ENCODE data around the gene TGIF1. TPM values are rescaled to one million over a fixed set of nuclear protein-coding genes. Genes with fewer than 3 reads are reported as not detected.

Gene TGIF1
- total RNA-seq, 1 donor from 2014 or later: 82.0 TPM

GRCh38 chr18:3434685-3435084 lies 15.3 kb upstream of the TGIF1 start:
- no peak for DNase-seq (ENCODE audit: low spot score)

- DNase-seq (ENCODE audit: low spot score): no peak
Measured at GRCh38 chr18:3440341-3440740, 9.6 kb upstream of the TGIF1 start.

- DNase-seq (ENCODE audit: low spot score): no peak
Measured at GRCh38 chr18:3441290-3441689, 8.7 kb upstream of the TGIF1 start.

- no peak for DNase-seq (ENCODE audit: low spot score)
Measured at GRCh38 chr18:3442919-3443318, 7.1 kb upstream of the TGIF1 start.

- DNase-seq (ENCODE audit: low spot score): no peak
Measured at GRCh38 chr18:3444296-3444695, 5.7 kb upstream of the TGIF1 start.

GRCh38 chr18:3444954-3445353 lies 5.0 kb upstream of the TGIF1 start:
- no peak for DNase-seq (ENCODE audit: low spot score)

- peak; percentile 39 for DNase-seq (ENCODE audit: low spot score)
Measured at GRCh38 chr18:3447068-3447894, 2.7 kb upstream of the TGIF1 start.

GRCh38 chr18:3447895-3448837 lies 1.8 kb upstream of the TGIF1 start:
- DNase-seq (ENCODE audit: low spot score): peak; percentile 96

GRCh38 chr18:3448838-3449511 lies 997 bp upstream of the TGIF1 start:
- DNase-seq (ENCODE audit: low spot score): peak; percentile 85

GRCh38 chr18:3449512-3450011 lies 410 bp upstream of the TGIF1 start:
- no peak for DNase-seq (ENCODE audit: low spot score)

- no peak for DNase-seq (ENCODE audit: low spot score)
Measured at GRCh38 chr18:3450799-3451182, 819 bp downstream of the TGIF1 start.

- DNase-seq (ENCODE audit: low spot score): peak; percentile 95
Measured at GRCh38 chr18:3451183-3451988, 1.4 kb downstream of the TGIF1 start.

GRCh38 chr18:3451989-3452749 lies 2.2 kb downstream of the TGIF1 start:
- DNase-seq (ENCODE audit: low spot score): peak; percentile 63

GRCh38 chr18:3452750-3453539 lies 3.0 kb downstream of the TGIF1 start:
- no peak for DNase-seq (ENCODE audit: low spot score)

GRCh38 chr18:3453540-3454364 lies 3.8 kb downstream of the TGIF1 start:
- DNase-seq (ENCODE audit: low spot score): peak; percentile 65

- DNase-seq (ENCODE audit: low spot score): peak; percentile 48
Measured at GRCh38 chr18:3454365-3455089, 4.6 kb downstream of the TGIF1 start.

- no peak for DNase-seq (ENCODE audit: low spot score)
Measured at GRCh38 chr18:3455090-3455635, 5.2 kb downstream of the TGIF1 start.

Data from mucosa of gallbladder (tissue), 1 donor.